Esophagus (tissue), 2 donors: ENCODE results near the gene NAE1. TPM values are rescaled to one million over a fixed set of nuclear protein-coding genes. Genes with fewer than 3 reads are reported as not detected.

ENCODE experiments used
- H3K27ac ChIP-seq, 2 donors: one replicate each; pipeline ENCODE4 v1.5.1; 2013; ENCODE audit warnings: low read depth in 2 of 2, mild to moderate bottlenecking in 2 of 2, inconsistent platforms in 1 of 2, low read length in 1 of 2, moderate library complexity in 1 of 2
- H3K27me3 ChIP-seq, 2 donors: one replicate each; pipeline ENCODE4 v1.6.1; 2013; ENCODE audit warnings: low read length in 2 of 2, control low read depth in 1 of 2, mild to moderate bottlenecking in 1 of 2; ENCODE audit not compliant: insufficient read depth in 2 of 2, control insufficient read depth in 1 of 2
- H3K36me3 ChIP-seq, 2 donors: one replicate each; pipeline ENCODE4 v1.6.1; 2013; ENCODE audit warnings: low read length in 1 of 2; ENCODE audit not compliant: control insufficient read depth in 2 of 2, insufficient read depth in 2 of 2
- H3K4me1 ChIP-seq, 2 donors: one replicate each; pipeline ENCODE4 v1.6.1; 2013; ENCODE audit warnings: low read length in 1 of 2; ENCODE audit not compliant: control insufficient read depth in 2 of 2, insufficient read depth in 2 of 2
- H3K4me3 ChIP-seq, 2 donors: one replicate each; pipeline ENCODE4 v1.5.1; 2013; ENCODE audit warnings: low read length in 2 of 2, mild to moderate bottlenecking in 2 of 2, low read depth in 1 of 2, moderate library complexity in 1 of 2
- H3K9me3 ChIP-seq, 2 donors: one replicate each; pipeline ENCODE4 v1.6.1; 2013; ENCODE audit warnings: mild to moderate bottlenecking in 2 of 2, low read depth in 1 of 2, low read length in 1 of 2, moderate library complexity in 1 of 2; ENCODE audit not compliant: control insufficient read depth in 2 of 2, insufficient read depth in 1 of 2
- WGBS, 2 donors: extraction: QIAGEN DNeasy Blood & Tissue Kit; methylation state at CpG; one replicate each; pipeline ENCODE4 v1.1.7; 2013; 5-methylcytosine and 5-hydroxymethylcytosine counted together
- polyA plus RNA-seq, 2 donors: library from polyadenylated mRNA; stranded (reverse); fragments of 200-250 nt; gene quantifications; one replicate each; pipeline ENCODE4 v1.2.3, GENCODE V29; 2013
- donor health status: healthy with polysubstance abuse.
- donor health status: Bipolar disorder and iron deficiency.

NAE1 gene
- polyA plus RNA-seq, 2 donors: 22.2 to 32.0 TPM

DNA sequence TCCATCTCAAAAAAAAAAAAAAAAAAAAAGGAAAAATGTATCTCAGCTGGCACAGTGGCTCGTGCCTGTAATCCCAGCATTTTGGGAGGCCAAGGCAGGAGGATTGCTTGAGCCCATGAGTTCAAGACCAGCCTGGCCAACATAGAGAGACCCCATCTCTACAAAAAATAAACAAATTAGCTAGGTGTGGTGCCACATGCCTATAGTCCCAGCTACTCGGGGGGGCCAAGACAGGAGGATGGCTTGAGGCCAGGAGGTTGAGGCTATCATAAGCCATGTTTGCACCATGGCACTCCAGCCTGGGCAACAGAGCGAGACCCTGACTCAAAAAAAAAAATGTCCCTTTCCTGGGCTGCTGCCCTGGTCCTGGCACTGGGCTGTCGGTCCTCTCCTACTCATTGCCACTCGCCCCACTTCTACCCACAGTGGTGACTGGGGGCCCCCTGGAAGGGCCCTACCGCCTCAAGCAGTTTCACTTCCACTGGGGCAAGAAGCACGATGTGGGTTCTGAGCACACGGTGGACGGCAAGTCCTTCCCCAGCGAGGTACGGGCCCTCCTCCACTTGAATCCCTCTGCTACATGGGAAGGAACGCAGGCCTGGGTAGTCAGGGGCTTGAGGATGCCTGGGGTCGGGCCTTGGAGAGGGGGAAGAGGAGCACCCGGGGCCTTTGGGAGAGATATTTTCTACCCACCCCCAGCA lies 19.5 kb upstream of the NAE1 start:
- Histone ChIP-seq H3K4me3 (no peak overlapping the region), H3K27me3 (no peaks in the 10 kb centered on the region), H3K36me3 (no peaks in the 10 kb centered on the region), H3K4me1 (no peaks in the 10 kb centered on the region), H3K9me3 (peaks cover 0 to 2% of the 10 kb centered on the region in 2 donors), H3K27ac (no peak overlapping the region)
- 89 to 90% methylated on average over 14 of the region's 14 CpGs for WGBS, 2 donors

DNA sequence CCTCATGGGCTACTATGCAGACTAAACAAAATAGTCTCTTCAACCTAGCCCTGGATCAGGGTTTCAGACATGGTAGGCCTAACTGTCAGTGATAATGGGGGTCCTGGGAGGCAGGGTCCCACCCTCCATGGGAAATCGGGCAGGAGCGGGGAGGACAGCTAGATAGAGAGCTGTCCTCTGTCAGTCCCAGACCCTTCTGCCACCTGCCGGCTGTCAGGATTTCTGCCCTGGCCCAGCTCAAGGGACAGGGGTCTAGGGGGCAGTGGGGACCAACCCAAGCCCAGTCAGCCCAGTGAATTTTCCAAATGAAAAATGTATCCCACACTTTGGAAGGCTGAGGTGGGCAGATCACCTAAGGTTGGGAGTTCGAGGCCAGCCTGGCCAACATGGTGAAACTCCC lies 18.8 kb upstream of the NAE1 start:
- H3K9me3 ChIP-seq: peaks cover 0 to 2% of the 10 kb centered on the region in 2 donors
- no peak overlapping the region for H3K27ac ChIP-seq
- H3K4me3 ChIP-seq: no peak overlapping the region
- H3K27me3 ChIP-seq: peaks cover 0 to 4% of the 10 kb centered on the region in 2 donors
- 75 to 88% methylated on average over 4 of the region's 4 CpGs for WGBS, 2 donors
- H3K36me3 ChIP-seq: no peaks in the 10 kb centered on the region
- H3K4me1 ChIP-seq: peaks cover 3 to 5% of the 10 kb centered on the region in 2 donors

DNA sequence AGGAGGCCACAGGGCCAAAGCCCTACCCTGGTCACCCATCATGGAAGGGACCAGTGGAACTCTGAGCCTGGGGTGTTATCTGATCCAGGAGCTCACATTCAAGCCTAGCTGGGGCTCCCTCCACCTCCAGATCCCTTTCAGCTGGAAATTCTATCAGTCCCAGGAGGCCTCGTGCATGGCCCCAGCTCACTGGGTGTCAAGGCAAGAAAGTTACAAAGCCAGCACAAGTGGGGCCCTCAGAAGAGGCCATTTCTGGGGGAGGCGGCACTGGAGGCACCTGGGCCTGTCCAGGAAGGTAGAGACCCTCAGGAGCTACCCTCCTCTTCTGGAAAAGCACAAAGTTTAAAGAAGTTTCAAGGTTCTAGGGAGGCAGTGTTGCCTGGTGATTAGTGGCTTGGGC lies 18.2 kb upstream of the NAE1 start:
- Histone ChIP-seq H3K27ac (no peak overlapping the region), H3K4me1 (peaks cover 7 to 8% of the 10 kb centered on the region in 2 donors), H3K4me3 (no peak overlapping the region), H3K36me3 (no peaks in the 10 kb centered on the region), H3K9me3 (peaks cover 0 to 2% of the 10 kb centered on the region in 2 donors), H3K27me3 (peaks cover 0 to 6% of the 10 kb centered on the region in 2 donors)
- 76 to 88% methylated on average over 2 of the region's 2 CpGs for WGBS, 2 donors

DNA sequence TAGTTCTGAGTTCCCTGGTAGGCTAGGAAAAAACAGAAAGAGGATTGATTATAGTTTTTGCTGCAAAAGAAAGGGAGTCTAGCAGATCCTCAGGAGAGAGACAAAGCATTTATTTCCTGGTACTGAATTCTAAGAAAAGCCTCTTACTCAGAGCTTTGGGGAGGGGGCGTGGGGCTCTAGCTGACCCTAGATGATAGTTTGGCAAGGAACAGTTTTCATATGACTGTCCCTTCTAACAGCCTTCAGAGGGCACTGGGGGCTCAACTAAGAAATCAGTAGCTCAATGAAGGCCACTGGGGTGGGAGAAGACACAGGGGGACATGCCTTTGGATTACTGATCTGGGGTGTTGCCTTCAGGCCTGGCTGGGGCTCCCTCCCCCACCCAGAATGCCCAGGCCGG lies 17.4 kb upstream of the NAE1 start:
- no peak overlapping the region for H3K27ac ChIP-seq
- H3K9me3 ChIP-seq: peaks cover 0 to 2% of the 10 kb centered on the region in 2 donors
- WGBS, 2 donors: 85 to 93% methylated on average over 2 of the region's 2 CpGs
- no peaks in the 10 kb centered on the region for H3K36me3 ChIP-seq
- no peak overlapping the region for H3K4me3 ChIP-seq
- peaks cover 0 to 9% of the 10 kb centered on the region in 2 donors for H3K27me3 ChIP-seq
- H3K4me1 ChIP-seq: peaks cover 7 to 8% of the 10 kb centered on the region in 2 donors

DNA sequence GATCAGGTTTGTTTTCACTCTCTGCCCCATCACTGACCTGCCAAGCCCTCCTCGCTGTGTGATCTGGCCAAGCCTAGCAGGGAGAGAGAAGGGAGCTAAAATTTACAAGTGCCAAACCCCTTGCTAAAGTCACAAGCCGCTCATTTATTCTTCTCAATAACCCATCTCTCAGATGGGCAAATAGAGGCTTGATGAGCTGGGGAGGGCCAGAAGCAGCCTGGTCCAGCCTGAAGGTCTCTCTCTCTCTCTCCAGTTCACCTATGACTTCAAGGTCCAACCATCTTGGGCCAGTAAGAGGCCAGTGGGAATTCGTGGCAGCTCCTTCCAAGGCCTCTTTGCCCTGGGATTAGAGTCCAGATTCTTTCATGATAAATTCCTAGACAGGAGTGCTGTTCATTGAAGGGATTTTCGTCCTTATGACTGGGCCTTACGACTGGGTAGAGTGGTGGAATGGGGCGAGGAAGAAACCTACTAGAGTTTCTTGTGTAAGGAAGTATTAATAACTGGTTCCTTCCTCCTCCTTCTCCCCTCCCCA lies 16.8 kb upstream of the NAE1 start:
- 77 to 83% methylated on average over 6 of the region's 6 CpGs for WGBS, 2 donors

DNA sequence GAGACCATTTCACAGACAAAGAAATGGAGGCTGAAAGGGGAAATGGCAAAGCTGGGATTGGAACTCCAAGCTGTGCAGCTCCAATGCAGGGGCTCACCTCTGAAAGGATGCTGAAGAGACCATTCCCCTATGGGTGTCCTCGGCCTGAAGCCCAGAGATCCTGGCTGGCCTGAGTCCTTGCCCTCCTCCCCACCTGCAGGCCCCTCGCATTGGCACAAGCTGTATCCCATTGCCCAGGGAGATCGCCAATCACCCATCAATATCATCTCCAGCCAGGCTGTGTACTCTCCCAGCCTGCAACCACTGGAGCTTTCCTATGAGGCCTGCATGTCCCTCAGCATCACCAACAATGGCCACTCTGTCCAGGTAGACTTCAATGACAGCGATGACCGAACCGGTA lies 16.1 kb upstream of the NAE1 start:
- 94 to 97% methylated on average over 6 of the region's 6 CpGs for WGBS, 2 donors
- Histone ChIP-seq H3K9me3 (peaks cover 0 to 2% of the 10 kb centered on the region in 2 donors), H3K36me3 (no peaks in the 10 kb centered on the region), H3K4me3 (no peak overlapping the region), H3K4me1 (peaks cover 7 to 8% of the 10 kb centered on the region in 2 donors), H3K27me3 (peaks cover 0 to 9% of the 10 kb centered on the region in 2 donors), H3K27ac (no peak overlapping the region)

More for the DNA sequence above, 16.8 kb upstream of the NAE1 start:
- Histone ChIP-seq H3K4me3 (no peak overlapping the region), H3K9me3 (peaks cover 0 to 2% of the 10 kb centered on the region in 2 donors), H3K27ac (no peak overlapping the region), H3K27me3 (peaks cover 0 to 9% of the 10 kb centered on the region in 2 donors), H3K36me3 (no peaks in the 10 kb centered on the region), H3K4me1 (peaks cover 7 to 8% of the 10 kb centered on the region in 2 donors)

DNA sequence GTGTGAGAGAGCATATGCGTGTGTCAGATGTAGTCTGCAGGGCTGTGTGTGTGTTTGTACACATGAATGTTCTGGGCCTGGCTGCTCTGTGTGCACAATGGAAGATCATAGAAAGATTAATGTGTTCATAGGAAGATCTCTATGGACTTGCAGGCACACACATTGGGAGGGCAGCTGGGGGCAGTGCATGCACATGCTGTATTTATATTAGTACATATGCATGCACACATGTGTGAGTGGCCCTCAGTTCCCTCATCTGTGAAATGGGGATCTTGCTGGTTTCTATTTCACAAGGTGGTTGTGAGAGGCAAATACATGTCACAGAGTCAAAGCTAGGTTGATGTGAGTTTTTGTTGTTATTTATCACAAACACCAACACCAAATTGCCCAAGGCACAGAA lies 15.5 kb upstream of the NAE1 start:
- whole genome bisulfite sequencing, 2 donors: 90 to 100% methylated on average over 1 of the region's 1 CpG
- Histone ChIP-seq H3K36me3 (no peaks in the 10 kb centered on the region), H3K27me3 (peaks cover 0 to 9% of the 10 kb centered on the region in 2 donors)

DNA sequence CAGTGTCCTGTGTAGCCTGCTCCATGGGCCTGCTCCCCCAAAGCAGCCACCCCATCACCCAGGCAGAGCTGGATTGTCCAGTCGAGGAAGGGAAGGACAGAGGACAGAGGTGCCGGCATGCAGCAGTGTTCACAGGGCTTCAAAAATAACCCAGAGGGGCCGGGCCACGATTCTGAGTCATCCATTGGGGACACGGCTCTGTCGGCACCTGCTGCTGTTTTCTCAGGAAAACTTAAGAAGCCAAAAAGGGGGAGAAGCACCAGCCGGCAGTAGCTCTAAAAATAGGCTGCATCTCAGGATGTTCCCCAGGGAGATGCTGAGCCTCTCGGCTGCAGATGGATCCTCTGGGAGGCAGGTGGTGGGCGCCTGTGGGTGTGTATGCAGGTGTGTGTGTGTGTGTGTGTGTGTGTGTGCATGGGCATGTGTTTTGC lies 15.0 kb upstream of the NAE1 start:
- Histone ChIP-seq H3K27ac (no peak overlapping the region), H3K4me1 (peaks cover 7 to 8% of the 10 kb centered on the region in 2 donors), H3K36me3 (no peaks in the 10 kb centered on the region), H3K27me3 (peaks cover 0 to 9% of the 10 kb centered on the region in 2 donors), H3K9me3 (peaks cover 0 to 2% of the 10 kb centered on the region in 2 donors), H3K4me3 (no peak overlapping the region)
- WGBS, 2 donors: 53 to 58% methylated on average over 9 of the region's 9 CpGs

More for the DNA sequence above, 15.5 kb upstream of the NAE1 start:
- H3K4me1 ChIP-seq: peaks cover 7 to 8% of the 10 kb centered on the region in 2 donors
- peaks cover 0 to 2% of the 10 kb centered on the region in 2 donors for H3K9me3 ChIP-seq
- no peak overlapping the region for H3K27ac ChIP-seq
- H3K4me3 ChIP-seq: no peak overlapping the region

DNA sequence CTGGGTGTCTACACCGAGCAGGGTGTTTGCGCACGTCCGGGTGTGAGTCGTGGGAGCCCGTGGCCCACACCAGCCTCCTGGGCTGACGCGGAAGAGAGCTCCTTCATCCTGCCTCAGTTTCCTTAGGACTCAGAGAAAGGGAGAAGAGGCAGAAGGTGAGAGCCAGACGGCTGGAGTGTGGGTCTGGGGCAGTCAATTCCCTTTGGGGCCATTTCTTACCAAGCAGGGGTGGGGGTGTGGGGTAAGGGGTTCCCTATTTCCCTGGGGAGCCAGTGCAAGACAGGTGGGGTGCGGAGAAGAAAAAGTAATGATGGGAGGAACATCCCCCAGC lies 14.3 kb upstream of the NAE1 start:
- Histone ChIP-seq H3K27me3 (peaks cover 0 to 9% of the 10 kb centered on the region in 2 donors), H3K9me3 (peaks cover 0 to 2% of the 10 kb centered on the region in 2 donors), H3K4me3 (peak overlapping the region in 1 of 2 donors; percentile 44), H3K27ac (no peak overlapping the region), H3K36me3 (no peaks in the 10 kb centered on the region), H3K4me1 (peaks cover 7 to 8% of the 10 kb centered on the region in 2 donors)
- WGBS, 2 donors: 15 to 16% methylated on average over 10 of the region's 10 CpGs
